Measurements from ENCODE around the gene SUPT5H. TPM values are rescaled to one million over a fixed set of nuclear protein-coding genes. Genes with fewer than 3 reads are reported as not detected.
A peak's percentile ranks its signal among the peaks of the same experiment; 100 is the strongest.

The SUPT5H gene
- total RNA-seq, 1 donor from 2014 or later = 106 TPM

GRCh38 chr19:39400061-39400460 lies 45.3 kb upstream of the SUPT5H start:
- no peaks in the 10 kb centered on the region for H3K9me3 Mint-ChIP-seq (ENCODE audit: low read depth)
- DNase-seq (ENCODE audit: low spot score) = no peak
- H3K4me3 Mint-ChIP-seq (ENCODE audit: unreplicated experiment) = no peak overlapping the region
- peaks cover 3% of the 10 kb centered on the region for H3K36me3 Mint-ChIP-seq (ENCODE audit: low read depth)
- TF ChIP-seq CTCF (IDR thresholded peaks at IDR 0.05) = no peak
- H3K27ac Mint-ChIP-seq (ENCODE audit: unreplicated experiment) = no peak overlapping the region
- no peaks in the 10 kb centered on the region for H3K27me3 Mint-ChIP-seq (ENCODE audit: low read depth)
- H3K4me1 Mint-ChIP-seq (ENCODE audit: low read depth) = peaks cover 51% of the 10 kb centered on the region

GRCh38 chr19:39401070-39401548 lies 44.3 kb upstream of the SUPT5H start:
- no peak for DNase-seq (ENCODE audit: low spot score)
- Mint-ChIP-seq H3K4me3 (ENCODE audit: unreplicated experiment) (no peak overlapping the region), H3K4me1 (ENCODE audit: low read depth) (peaks cover 59% of the 10 kb centered on the region), H3K27me3 (ENCODE audit: low read depth) (no peaks in the 10 kb centered on the region), H3K9me3 (ENCODE audit: low read depth) (no peaks in the 10 kb centered on the region), H3K27ac (ENCODE audit: unreplicated experiment) (peak overlapping the region; percentile 100), H3K36me3 (ENCODE audit: low read depth) (no peaks in the 10 kb centered on the region)
- TF ChIP-seq CTCF (IDR thresholded peaks at IDR 0.05) = no peak

GRCh38 chr19:39401549-39402345 lies 43.6 kb upstream of the SUPT5H start:
- no peak for DNase-seq (ENCODE audit: low spot score)
- peaks cover 62% of the 10 kb centered on the region for H3K4me1 Mint-ChIP-seq (ENCODE audit: low read depth)
- H3K27me3 Mint-ChIP-seq (ENCODE audit: low read depth) = no peaks in the 10 kb centered on the region
- H3K9me3 Mint-ChIP-seq (ENCODE audit: low read depth) = no peaks in the 10 kb centered on the region
- peak overlapping the region; percentile 100 for H3K27ac Mint-ChIP-seq (ENCODE audit: unreplicated experiment)
- TF ChIP-seq CTCF (IDR thresholded peaks at IDR 0.05) = no peak
- no peaks in the 10 kb centered on the region for H3K36me3 Mint-ChIP-seq (ENCODE audit: low read depth)
- no peak overlapping the region for H3K4me3 Mint-ChIP-seq (ENCODE audit: unreplicated experiment)

- H3K4me1 Mint-ChIP-seq (ENCODE audit: low read depth) = peaks cover 59% of the 10 kb centered on the region
- DNase-seq (ENCODE audit: low spot score) = no peak
- H3K4me3 Mint-ChIP-seq (ENCODE audit: unreplicated experiment) = peak overlapping the region; percentile 82
- H3K36me3 Mint-ChIP-seq (ENCODE audit: low read depth) = no peaks in the 10 kb centered on the region
- no peak for TF ChIP-seq CTCF (IDR thresholded peaks at IDR 0.05)
- no peaks in the 10 kb centered on the region for H3K27me3 Mint-ChIP-seq (ENCODE audit: low read depth)
- no peaks in the 10 kb centered on the region for H3K9me3 Mint-ChIP-seq (ENCODE audit: low read depth)
- H3K27ac Mint-ChIP-seq (ENCODE audit: unreplicated experiment) = peak overlapping the region; percentile 100
Observed at GRCh38 chr19:39402346-39403300, 42.8 kb upstream of the SUPT5H start.

Data from chondrocyte (in vitro differentiated cells).